IgD-negative memory B cell (primary cell): ENCODE data around the gene KIF4B. TPM values are rescaled to one million over a fixed set of nuclear protein-coding genes. Genes with fewer than 3 reads are reported as not detected.

ENCODE experiments used
- H3K27ac Mint-ChIP-seq, 3 donors: one replicate each; pipeline ENCODE4 v1.8.0; 2020 to 2022; ENCODE audit warnings: mild to moderate bottlenecking in 3 of 3, mixed read lengths in 3 of 3, moderate library complexity in 1 of 3
- H3K27me3 Mint-ChIP-seq: one replicate; pipeline ENCODE4 v1.8.0; 2021; ENCODE audit warnings: mixed read lengths
- H3K36me3 Mint-ChIP-seq: one replicate; pipeline ENCODE4 v1.8.0; 2020; ENCODE audit warnings: mild to moderate bottlenecking, mixed read lengths
- H3K4me1 Mint-ChIP-seq, 3 donors: one replicate each; pipeline ENCODE4 v1.8.0; 2020 to 2022; ENCODE audit warnings: mixed read lengths in 3 of 3, mild to moderate bottlenecking in 1 of 3
- H3K4me3 Mint-ChIP-seq, 4 donors: one replicate each; pipeline ENCODE4 v1.8.0; 2020 to 2022; ENCODE audit warnings: mild to moderate bottlenecking in 4 of 4, mixed read lengths in 4 of 4, moderate library complexity in 3 of 4
- H3K9me3 Mint-ChIP-seq, 3 donors: one replicate each; pipeline ENCODE4 v1.8.0; 2020 to 2021; ENCODE audit warnings: mixed read lengths in 3 of 3, mild to moderate bottlenecking in 1 of 3
- polyA plus RNA-seq: library from polyadenylated mRNA; unstranded; fragments of 300-500 nt; fragmentation: Illumina TruSeq; gene quantifications from one replicate; pipeline ENCODE4 v1.2.3, GENCODE V29; 2021

KIF4B gene
- polyA plus RNA-seq, 1 donor from 2014 or later = not detected

GRCh38 chr5:155056644-155057269, 43.2 kb downstream of the KIF4B start:
- Mint-ChIP-seq H3K27ac (no peak overlapping the region), H3K36me3 (no peaks in the 10 kb centered on the region), H3K9me3 (peaks cover 0 to 6% (median 3%) of the 10 kb centered on the region in 3 donors), H3K27me3 (peaks cover 2% of the 10 kb centered on the region), H3K4me3 (no peak overlapping the region), H3K4me1 (no peaks in the 10 kb centered on the region)

DNA sequence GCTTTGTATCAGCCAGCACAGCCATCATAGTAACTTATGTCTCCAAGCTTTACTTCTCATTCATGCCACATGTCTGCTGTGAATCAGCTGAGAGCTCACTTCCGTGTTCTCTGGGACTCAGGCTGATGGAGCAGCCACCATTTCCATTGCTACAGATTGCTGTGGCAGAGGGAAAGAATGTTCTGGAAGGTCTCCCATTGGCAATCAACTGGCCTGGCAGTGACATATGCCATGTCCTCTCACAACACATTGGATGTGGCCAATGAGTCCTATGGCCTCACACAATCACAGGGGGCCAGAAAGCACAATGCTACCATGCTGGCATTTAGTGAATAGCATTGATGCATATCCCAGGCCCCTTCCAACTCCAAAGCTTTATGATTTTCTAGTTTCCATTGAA, 44.1 kb downstream of the KIF4B start:
- H3K9me3 Mint-ChIP-seq = peaks cover 0 to 6% (median 3%) of the 10 kb centered on the region in 3 donors
- H3K36me3 Mint-ChIP-seq = no peaks in the 10 kb centered on the region
- H3K27me3 Mint-ChIP-seq = peaks cover 6% of the 10 kb centered on the region
- H3K4me3 Mint-ChIP-seq = no peak overlapping the region
- no peaks in the 10 kb centered on the region for H3K4me1 Mint-ChIP-seq
- H3K27ac Mint-ChIP-seq = no peak overlapping the region

DNA sequence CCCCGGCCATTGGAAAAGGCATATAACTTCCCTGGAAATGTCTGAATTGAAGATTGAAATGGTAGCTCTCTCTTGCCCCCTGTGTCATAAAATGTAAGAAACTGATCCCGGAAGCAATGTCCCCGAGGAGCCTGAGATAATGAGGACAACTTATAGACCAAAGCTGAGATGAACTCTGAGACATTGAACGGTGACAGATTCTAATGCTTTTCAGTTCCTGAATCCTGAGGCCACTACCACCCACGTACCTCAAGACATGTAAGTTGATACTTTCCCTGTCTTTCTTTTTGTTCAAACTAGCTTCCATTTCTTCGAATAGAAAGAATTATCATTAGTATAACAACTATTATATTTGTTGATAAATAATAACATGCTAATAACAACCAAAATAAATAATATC, 51.0 kb downstream of the KIF4B start:
- H3K9me3 Mint-ChIP-seq = peaks cover 0 to 6% (median 5%) of the 10 kb centered on the region in 3 donors
- no peaks in the 10 kb centered on the region for H3K4me1 Mint-ChIP-seq
- H3K36me3 Mint-ChIP-seq = peaks cover 2% of the 10 kb centered on the region

DNA sequence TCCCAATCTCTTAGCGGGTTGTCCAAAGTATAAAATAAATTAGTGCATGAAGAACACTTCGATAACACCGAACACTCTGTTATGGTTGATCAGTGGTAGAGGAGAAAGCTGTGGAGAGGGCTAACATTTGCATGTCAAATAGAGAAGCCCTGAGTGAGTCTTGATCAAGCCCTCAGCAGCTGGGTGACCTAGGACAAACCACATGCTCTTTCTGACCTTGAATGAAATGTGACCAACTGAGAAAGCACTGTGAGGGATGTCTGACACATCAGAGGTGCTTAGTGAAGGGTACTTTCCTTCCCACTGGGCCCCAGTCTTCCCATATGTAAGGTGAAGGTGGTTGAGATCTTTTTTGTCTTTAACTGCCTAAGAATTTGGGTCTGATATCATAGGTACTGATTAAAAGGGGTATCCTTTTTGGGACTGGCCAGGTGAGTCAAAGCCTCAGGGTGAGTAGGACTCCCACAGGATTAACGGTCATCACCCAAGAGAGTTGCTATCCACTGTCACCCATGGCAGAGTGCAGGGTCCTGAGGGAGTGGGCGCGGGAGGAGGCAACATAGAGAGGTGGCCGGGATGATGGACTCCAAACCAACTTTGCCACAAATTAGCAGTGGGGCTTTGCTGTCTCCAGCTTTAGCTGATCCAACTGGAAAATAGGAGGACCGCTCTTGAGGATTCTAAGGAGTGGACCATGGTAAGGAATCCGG, 53.5 kb downstream of the KIF4B start:
- H3K27ac Mint-ChIP-seq = no peak overlapping the region
- no peaks in the 10 kb centered on the region for H3K4me1 Mint-ChIP-seq
- H3K4me3 Mint-ChIP-seq = peak overlapping the region in 1 of 4 donors; percentile 59
- H3K36me3 Mint-ChIP-seq = peaks cover 2% of the 10 kb centered on the region
- peaks cover 0 to 2% (median 0%) of the 10 kb centered on the region in 3 donors for H3K9me3 Mint-ChIP-seq
- peaks cover 6% of the 10 kb centered on the region for H3K27me3 Mint-ChIP-seq

More for the DNA sequence above, 51.0 kb downstream of the KIF4B start:
- Mint-ChIP-seq H3K4me3 (no peak overlapping the region), H3K27ac (no peak overlapping the region), H3K27me3 (peaks cover 6% of the 10 kb centered on the region)

Other genes starting within 250 kb of the KIF4B start
- 0.90 TPM for gene FAXDC2, start 163.2 kb upstream of the KIF4B start, polyA plus RNA-seq
- 143 TPM for gene CNOT8, start 155.1 kb upstream of the KIF4B start, polyA plus RNA-seq
- 8.4 TPM for gene GEMIN5, start 75.5 kb upstream of the KIF4B start, polyA plus RNA-seq
- gene MRPL22, start 72.7 kb upstream of the KIF4B start, polyA plus RNA-seq = 87.4 TPM